GM18951 (cell line): ENCODE results near the gene NTNG1.

Experiments used
- POLR2A ChIP-seq: IDR thresholded peaks from 4 replicates; pipeline ENCODE4 v1.6.1; 2011; ENCODE audit warnings: mild to moderate bottlenecking; ENCODE audit not compliant: insufficient read length, insufficient read depth; ENCODE audit errors: extremely low read depth
- in situ Hi-C: fragments of 300-500 bp; cut with MboI; formaldehyde crosslinking; loops from one replicate; pipeline ENCODE4 v1.12.0; 2022; ENCODE audit warnings: low sequenced_read_pairs, mixed read lengths, inconsistent platforms; ENCODE audit not compliant: unreplicated experiment

NTNG1 gene

DNA sequence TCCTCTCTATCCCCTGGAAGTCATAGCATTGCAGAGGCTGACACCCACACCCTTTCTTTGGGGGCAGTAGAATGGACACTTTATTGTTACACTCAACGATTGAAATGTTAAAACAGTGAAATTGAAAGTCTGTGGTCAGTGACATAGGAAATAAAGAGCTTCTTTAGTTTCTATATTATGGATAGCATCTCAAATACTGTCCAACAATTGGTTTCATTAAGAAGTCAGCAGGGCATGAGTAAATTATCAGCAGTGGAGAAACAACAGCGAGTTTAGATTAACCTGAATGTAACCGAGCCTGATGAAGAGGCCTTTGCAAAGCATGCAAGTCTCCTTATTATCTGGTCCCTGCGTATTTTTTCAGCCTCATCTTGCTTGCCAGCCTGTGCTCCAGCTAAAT lies 350.7 kb downstream of the NTNG1 start:
- TF ChIP-seq POLR2A = no peak
- in situ Hi-C loops = no loop called here

DNA sequence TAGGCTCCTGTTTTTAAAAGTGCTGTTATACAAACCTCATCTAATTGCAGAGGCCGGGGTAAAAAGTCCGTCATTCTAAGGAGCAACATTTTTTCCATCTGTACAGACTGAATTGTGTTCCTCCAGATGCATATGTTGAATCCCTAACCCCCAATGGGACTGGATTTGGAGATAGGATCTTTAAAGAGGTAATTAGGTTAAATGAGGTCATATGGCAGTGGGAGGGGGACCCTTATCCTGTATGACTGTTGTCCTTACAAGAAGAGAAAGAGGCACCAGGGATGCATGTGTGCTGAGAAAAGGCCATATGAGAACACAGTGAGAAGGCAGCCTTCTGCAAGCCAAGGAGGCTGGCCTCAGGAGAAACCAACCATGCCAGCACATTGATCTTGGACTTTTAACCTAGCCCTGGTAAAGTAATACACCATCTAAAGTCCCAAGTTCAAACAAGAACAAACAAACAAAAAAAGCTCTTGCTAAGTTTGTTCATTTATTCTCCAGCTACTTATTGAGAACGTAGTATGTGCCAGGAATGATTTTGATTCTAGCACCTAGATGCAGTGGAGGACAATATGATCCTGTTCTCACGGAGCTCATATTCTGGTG lies 352.4 kb downstream of the NTNG1 start:
- TF ChIP-seq POLR2A = no peak
- in situ Hi-C loops = no loop called here

DNA sequence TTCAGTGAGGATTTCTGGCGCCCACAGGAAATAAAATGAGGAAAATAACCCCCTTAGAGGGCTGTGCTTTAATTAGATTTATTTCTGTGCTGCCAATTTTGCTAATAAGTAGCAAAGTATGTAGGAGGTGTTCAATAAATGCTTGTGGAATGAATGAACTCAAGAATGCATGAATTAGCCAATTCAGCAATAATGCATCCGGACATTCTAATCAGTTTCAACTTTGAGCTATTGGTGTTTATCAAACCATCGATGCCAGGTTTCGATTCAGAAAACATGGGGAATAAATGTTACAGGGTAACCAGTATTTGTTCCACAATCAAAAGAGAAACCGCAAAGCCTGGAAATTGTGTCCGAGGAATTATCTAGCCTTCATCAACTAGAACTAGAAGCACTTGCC lies 353.2 kb downstream of the NTNG1 start:
- no peak for TF ChIP-seq POLR2A
- in situ Hi-C loops = no loop called here

GRCh38 chr1:107496002-107496401 lies 355.2 kb downstream of the NTNG1 start:
- no peak for TF ChIP-seq POLR2A
- in situ Hi-C loops = no loop called here

DNA sequence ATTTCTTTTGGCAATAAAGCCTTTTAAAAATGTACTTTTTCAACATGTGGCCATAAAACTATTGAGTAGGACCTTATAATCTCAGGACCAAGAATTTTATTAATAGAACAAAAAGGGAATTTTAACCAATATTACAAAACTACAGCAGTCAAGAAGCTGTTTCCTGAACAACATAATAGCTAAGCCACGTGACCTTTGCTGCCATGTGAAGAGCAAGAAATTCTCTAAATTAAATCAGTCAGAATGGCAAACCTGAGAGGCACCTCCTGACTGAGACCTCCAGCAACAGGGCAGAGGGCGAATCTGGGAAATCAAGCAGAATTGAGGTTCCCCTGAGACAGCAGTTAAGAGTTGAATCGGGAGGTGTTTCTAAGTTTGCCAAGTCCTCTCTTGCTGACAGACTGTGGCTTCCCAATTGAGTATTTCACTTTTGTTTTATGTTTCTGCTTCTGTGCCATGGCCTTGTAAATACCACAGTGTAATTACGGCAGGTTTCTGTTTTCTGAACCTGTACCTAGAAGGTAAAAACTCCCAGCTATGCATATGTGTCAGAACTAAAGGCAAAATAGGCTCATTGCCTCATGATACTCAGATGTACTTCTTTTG lies 358.4 kb downstream of the NTNG1 start:
- TF ChIP-seq POLR2A = no peak
- in situ Hi-C loops = no loop called here

- TF ChIP-seq POLR2A = no peak
- in situ Hi-C loops = no loop called here
Observed at GRCh38 chr1:107501081-107501605, 360.3 kb downstream of the NTNG1 start.

DNA sequence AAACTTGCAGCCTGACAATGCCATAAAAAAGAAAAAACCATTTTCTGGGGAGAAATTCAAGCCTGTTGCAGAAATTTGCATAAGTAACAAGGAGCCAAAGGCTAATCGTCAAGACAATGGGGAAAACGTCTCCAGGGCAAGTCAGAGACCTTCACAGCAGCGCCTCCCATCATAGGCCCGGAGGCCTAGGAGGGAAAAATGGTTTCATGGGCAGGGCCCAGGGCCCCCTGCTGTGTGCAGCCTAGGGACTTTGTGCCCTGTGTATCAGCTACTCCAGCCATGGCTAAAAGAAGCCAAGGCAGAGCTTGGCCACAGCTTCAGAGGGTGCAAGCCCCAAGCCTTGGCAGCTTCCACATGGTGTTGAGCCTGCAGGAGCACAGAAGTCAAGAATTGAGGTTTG lies 369.5 kb downstream of the NTNG1 start:
- in situ Hi-C loops = no loop called here

GRCh38 chr1:107512836-107513235 lies 372.0 kb downstream of the NTNG1 start:
- in situ Hi-C loops = no loop called here
- no peak for TF ChIP-seq POLR2A

More for the DNA sequence above, 369.5 kb downstream of the NTNG1 start:
- TF ChIP-seq POLR2A = no peak

- no peak for TF ChIP-seq POLR2A
- in situ Hi-C loops = no loop called here
Observed at GRCh38 chr1:107514841-107515240, 374.0 kb downstream of the NTNG1 start.

GRCh38 chr1:107515702-107516101 lies 374.9 kb downstream of the NTNG1 start:
- in situ Hi-C loops = no loop called here
- TF ChIP-seq POLR2A = no peak

- no peak for TF ChIP-seq POLR2A
Observed at GRCh38 chr1:107523061-107523460, 382.2 kb downstream of the NTNG1 start.

GRCh38 chr1:107523736-107524135 lies 382.9 kb downstream of the NTNG1 start:
- in situ Hi-C loops = no loop called here
- TF ChIP-seq POLR2A = no peak

More at GRCh38 chr1:107523061-107523460, 382.2 kb downstream of the NTNG1 start:
- in situ Hi-C loops = no loop called here

DNA sequence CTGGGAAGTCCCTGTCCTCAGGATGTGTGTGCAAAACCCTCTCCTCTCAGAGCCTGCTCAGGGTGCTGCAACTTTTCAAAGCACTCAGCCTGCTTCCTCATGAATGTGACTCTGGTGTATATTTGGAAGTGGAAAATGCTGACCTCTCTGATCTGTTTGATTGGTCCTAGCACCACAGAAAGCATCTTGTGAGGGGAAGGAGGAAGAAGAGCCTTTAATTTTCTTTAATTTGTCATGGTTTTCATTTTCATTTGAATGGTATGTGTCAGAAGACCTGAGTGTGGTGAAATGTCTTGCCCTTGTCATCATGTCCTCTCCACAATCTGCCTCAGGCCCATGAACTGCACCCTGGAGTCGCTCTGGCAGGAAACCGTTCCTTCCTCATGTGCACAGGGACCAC lies 383.5 kb downstream of the NTNG1 start:
- no peak for TF ChIP-seq POLR2A
- in situ Hi-C loops = no loop called here

DNA sequence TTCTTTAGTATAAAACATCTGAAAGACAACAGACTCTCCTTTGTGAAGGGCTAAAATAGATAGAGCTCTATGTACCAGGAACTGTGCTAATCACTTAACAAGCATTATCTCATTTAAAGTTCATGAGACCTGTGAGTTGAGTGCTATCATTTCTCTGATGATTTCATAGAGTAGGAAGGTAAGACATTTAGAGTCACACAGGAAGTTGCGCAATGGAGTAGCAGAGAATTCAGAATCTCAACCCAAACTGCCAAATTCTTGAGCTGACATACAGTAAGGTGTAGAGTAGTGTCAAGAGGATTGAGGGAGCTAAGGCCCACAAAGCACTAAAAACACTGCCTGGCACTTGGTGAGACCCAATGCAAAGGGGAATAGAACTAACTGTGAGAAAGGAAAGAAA lies 384.3 kb downstream of the NTNG1 start:
- in situ Hi-C loops = loop anchor here (25.0 kb wide), 1 partner anchor 338 kb away; no protein-coding TSS in a partner anchor
- TF ChIP-seq POLR2A = no peak
